ENCODE results near the gene PSIP1. TPM values are rescaled to one million over a fixed set of nuclear protein-coding genes. Genes with fewer than 3 reads are reported as not detected.
"Not testable (repeated sequence)": the region's sequence is repeated elsewhere in the genome, so short reads cannot be mapped to it uniquely, and the experiment has no call there.

PSIP1 gene
- total RNA-seq, 4 donors from 2014 or later, result 36.6 to 102 (median 55.9) TPM

DNA sequence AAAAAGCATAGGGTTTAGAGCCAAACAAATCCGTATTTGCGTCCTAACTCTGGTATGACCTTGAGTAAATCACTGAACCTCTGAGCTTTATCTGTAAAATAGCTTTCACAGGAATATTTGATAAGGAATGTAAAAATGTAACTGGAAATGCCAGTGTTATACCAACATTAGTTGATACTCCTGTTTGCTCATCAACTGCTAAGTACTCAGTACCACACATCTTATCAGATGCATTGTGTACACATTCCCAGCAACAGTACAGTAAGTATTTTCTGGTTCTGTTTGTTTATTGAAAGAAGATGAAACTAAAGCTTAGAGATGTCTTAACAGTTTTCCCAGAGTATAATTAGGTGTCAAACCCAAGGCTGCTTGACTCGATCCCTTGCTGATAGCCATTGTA, 66.6 kb downstream of the PSIP1 start:
- Histone ChIP-seq H3K4me1 (peaks cover 0 to 11% (median 0%) of the 10 kb centered on the region in 3 donors), H3K4me3 (no peak overlapping the region), H3K9me3 (no peaks in the 10 kb centered on the region), H3K27me3 (no peaks in the 10 kb centered on the region), H3K36me3 (peaks cover 10 to 73% of the 10 kb centered on the region in 2 donors), H3K27ac (no peak overlapping the region)
- ATAC-seq, result no peak
- TF ChIP-seq, protein P1, sequence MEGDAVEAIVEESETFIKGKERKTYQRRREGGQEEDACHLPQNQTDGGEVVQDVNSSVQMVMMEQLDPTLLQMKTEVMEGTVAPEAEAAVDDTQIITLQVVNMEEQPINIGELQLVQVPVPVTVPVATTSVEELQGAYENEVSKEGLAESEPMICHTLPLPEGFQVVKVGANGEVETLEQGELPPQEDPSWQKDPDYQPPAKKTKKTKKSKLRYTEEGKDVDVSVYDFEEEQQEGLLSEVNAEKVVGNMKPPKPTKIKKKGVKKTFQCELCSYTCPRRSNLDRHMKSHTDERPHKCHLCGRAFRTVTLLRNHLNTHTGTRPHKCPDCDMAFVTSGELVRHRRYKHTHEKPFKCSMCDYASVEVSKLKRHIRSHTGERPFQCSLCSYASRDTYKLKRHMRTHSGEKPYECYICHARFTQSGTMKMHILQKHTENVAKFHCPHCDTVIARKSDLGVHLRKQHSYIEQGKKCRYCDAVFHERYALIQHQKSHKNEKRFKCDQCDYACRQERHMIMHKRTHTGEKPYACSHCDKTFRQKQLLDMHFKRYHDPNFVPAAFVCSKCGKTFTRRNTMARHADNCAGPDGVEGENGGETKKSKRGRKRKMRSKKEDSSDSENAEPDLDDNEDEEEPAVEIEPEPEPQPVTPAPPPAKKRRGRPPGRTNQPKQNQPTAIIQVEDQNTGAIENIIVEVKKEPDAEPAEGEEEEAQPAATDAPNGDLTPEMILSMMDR (IDR thresholded peaks at IDR 0.05), result no peak
- TF ChIP-seq EP300 (IDR thresholded peaks at IDR 0.05), result no peak
- no peak for TF ChIP-seq POLR2A (IDR thresholded peaks at IDR 0.05)
- TF ChIP-seq POLR2AphosphoS5 (IDR thresholded peaks at IDR 0.05), result no peak
- WGBS, 2 donors (ENCODE audit: low coverage in 1 of 2), result 94% methylated on average over 3 of the region's 3 CpGs

DNA sequence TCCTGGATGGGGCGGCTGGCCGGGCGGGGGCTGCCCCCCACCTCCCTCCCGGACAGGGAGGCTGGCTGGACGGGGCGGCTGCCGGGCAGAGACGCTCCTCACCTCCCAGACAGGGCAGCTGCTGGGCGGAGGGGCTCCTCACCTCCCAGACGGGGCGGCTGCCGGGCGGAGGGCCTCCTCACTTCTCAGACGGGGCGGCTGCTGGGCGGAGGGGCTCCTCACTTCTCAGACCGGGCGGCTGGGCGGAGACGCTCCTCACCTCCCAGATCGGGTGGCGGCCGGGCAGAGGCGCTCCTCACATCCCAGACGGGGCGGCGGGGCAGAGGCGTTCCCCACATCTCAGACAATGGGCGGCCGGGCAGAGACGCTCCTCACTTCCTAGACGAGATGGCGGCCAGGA, 68.5 kb downstream of the PSIP1 start:
- Histone ChIP-seq H3K4me1 (peaks cover 0 to 11% (median 0%) of the 10 kb centered on the region in 3 donors), H3K36me3 (peaks cover 5 to 61% of the 10 kb centered on the region in 2 donors)
- not testable (repeated sequence) for H3K9me3 ChIP-seq, H3K27me3 ChIP-seq, H3K27ac ChIP-seq, H3K4me3 ChIP-seq, ATAC-seq
- WGBS, 2 donors (ENCODE audit: low coverage in 1 of 2), result no CpG with 5 or more reads among the region's 33 CpGs

DNA sequence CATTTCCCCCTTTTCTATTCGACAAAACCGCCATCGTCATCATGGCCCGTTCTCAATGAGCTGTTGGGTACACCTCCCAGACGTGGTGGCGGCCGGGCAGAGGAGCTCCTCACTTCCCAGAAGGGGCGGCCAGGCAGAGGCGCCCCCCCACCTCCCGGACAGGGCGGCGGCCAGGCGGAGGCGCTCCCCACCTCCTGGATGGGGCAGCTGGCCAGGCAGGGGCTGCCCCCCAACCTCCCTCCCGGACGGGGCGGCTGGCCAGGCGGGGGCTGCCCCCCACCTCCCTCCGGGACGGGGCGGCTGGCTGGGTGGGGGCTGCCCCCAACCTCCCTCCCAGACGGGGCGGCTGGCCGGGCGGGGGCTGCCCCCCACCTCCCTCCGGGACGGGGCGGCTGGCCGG, 68.9 kb downstream of the PSIP1 start:
- WGBS, 2 donors (ENCODE audit: low coverage in 1 of 2), result no CpG with 5 or more reads among the region's 29 CpGs

DNA sequence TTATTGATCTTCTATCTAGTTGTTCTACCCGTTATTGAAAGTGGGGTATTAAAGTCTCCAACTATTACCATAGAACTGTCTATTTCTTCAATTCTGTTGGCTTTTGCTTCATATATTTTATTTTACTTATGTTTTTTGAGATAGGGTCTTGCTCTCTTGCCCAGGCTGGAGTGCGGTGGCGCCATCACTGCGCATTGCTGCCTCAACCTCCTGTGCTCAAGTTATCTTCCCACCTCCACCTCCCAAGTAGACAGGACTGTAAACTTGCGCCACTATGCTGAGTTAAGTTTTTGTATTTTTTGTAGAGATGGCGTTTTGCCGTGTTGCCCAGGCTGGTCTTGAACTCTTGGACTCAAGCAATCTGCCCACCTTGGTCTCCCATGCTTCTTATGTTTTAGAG, 71.9 kb downstream of the PSIP1 start:
- Histone ChIP-seq H3K4me1 (peaks cover 0 to 18% (median 0%) of the 10 kb centered on the region in 3 donors), H3K27ac (no peak overlapping the region), H3K27me3 (no peaks in the 10 kb centered on the region), H3K9me3 (no peaks in the 10 kb centered on the region), H3K4me3 (no peak overlapping the region), H3K36me3 (peaks cover 0 to 55% of the 10 kb centered on the region in 2 donors)
- WGBS, 2 donors (ENCODE audit: low coverage in 1 of 2), result 93 to 100% methylated on average over 3 to 7 of the region's 7 CpGs
- TF ChIP-seq, protein P1 (IDR thresholded peaks at IDR 0.05), result no peak
- TF ChIP-seq EP300 (IDR thresholded peaks at IDR 0.05), result no peak
- TF ChIP-seq POLR2AphosphoS5 (IDR thresholded peaks at IDR 0.05), result no peak
- TF ChIP-seq POLR2A (IDR thresholded peaks at IDR 0.05), result no peak
- no peak for ATAC-seq

More for the DNA sequence above, 68.9 kb downstream of the PSIP1 start:
- H3K27ac ChIP-seq, H3K4me3 ChIP-seq, H3K27me3 ChIP-seq, ATAC-seq, H3K9me3 ChIP-seq: not testable (repeated sequence)
- Histone ChIP-seq H3K4me1 (peaks cover 0 to 11% (median 0%) of the 10 kb centered on the region in 3 donors), H3K36me3 (peaks cover 5 to 60% of the 10 kb centered on the region in 2 donors)

DNA sequence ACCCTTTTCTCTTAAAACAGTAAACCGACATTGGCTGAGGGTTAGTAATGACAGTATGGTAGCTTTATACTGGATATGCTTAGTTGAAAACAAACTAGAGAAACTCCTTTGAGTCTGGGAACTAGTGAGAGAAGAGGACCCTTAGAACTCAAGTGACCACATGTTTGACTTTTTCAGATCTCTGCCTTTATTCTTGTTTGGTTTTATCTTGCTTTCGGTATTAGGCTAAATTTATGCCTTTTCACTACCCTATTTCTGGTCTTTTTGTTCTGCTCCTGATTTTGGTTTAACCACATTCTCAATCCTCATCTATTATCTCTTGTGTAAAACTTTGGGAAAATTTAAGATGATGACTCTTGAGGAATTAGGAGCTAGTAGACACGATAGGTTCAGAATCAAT, 77.1 kb downstream of the PSIP1 start:
- no peak overlapping the region for H3K4me3 ChIP-seq
- H3K4me1 ChIP-seq, result peaks cover 0 to 22% (median 6%) of the 10 kb centered on the region in 3 donors
- no peak for ATAC-seq
- WGBS, 2 donors (ENCODE audit: low coverage in 1 of 2), result 91 to 96% methylated on average over 3 of the region's 3 CpGs
- no peaks in the 10 kb centered on the region for H3K27me3 ChIP-seq
- no peak overlapping the region for H3K27ac ChIP-seq
- no peak for TF ChIP-seq POLR2AphosphoS5 (IDR thresholded peaks at IDR 0.05)
- TF ChIP-seq, protein P1 (IDR thresholded peaks at IDR 0.05), result no peak
- no peak for TF ChIP-seq POLR2A (IDR thresholded peaks at IDR 0.05)
- TF ChIP-seq EP300 (IDR thresholded peaks at IDR 0.05), result no peak
- peaks cover 0 to 34% of the 10 kb centered on the region in 2 donors for H3K36me3 ChIP-seq
- no peaks in the 10 kb centered on the region for H3K9me3 ChIP-seq

DNA sequence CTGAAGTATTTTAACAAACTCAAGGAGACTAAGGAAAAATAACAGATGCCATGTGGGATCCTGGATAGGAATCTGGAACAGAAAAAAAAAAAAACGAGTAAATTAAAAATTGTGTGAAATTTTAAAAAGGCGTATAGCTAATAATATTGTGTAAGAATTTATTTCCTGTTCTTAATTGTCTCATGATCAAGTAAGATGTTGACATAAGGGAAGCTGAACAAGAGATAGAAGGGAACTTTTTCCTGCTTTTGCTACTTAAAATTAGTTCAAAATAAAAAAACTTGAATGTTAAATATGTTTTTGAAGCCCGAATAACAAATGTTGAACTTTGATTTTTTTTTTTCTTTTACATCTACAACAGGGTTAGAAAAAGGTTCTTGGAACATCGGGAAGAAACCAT, 77.6 kb downstream of the PSIP1 start:
- TF ChIP-seq EP300 (IDR thresholded peaks at IDR 0.05), result no peak
- TF ChIP-seq POLR2A (IDR thresholded peaks at IDR 0.05), result no peak
- TF ChIP-seq, protein P1 (IDR thresholded peaks at IDR 0.05), result no peak
- no peak for TF ChIP-seq POLR2AphosphoS5 (IDR thresholded peaks at IDR 0.05)
- Histone ChIP-seq H3K9me3 (no peaks in the 10 kb centered on the region), H3K36me3 (peaks cover 0 to 34% of the 10 kb centered on the region in 2 donors), H3K4me3 (no peak overlapping the region), H3K4me1 (peaks cover 0 to 22% (median 6%) of the 10 kb centered on the region in 3 donors), H3K27ac (no peak overlapping the region), H3K27me3 (no peaks in the 10 kb centered on the region)
- ATAC-seq, result no peak
- WGBS, 2 donors (ENCODE audit: low coverage in 1 of 2), result 64 to 74% methylated on average over 3 to 4 of the region's 4 CpGs

All from gastroesophageal sphincter (tissue), 4 donors.